Islet of Langerhans (tissue), 1 donor: Measurements from ENCODE around the gene TTLL4.

Source experiments
- FAIRE-seq: peaks from one replicate; lab custom pipeline; 2011; peaks lifted over from hg19 to GRCh38; lab: Jason Lieb, UNC

The TTLL4 gene

GRCh38 chr2:218710687-218711549, at the start of gene TTLL4:
Gene TTLL4 (plus strand): TSS chr2:218710835. CDS start chr2:218737677, 26,842 bp downstream.
- FAIRE-seq = no peak

- no peak for FAIRE-seq
These were observed 48.3 kb upstream of the TTLL4 start for GRCh38 chr2:218662377-218662776.

GRCh38 chr2:218662827-218663226, 47.8 kb upstream of the TTLL4 start:
- FAIRE-seq = no peak

DNA sequence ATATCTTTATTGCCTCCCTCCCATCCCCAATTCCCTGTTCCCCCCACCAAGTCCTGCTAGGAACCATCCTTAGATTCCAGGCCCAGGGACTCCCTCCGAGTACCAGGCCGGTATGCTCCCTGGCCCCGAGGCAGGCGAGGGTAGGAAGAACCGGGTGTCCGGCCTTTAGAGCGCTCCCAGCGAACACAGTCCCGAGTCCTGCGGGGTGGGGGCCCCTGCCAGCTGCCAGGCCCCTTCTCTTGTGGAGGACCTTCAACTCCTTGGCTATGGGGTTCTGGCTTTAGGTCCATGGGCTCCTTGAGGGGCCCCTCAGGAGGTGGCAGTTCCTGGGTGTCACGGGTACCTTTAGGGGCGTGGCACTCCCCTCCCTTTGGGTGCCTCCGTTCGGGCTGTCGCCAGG, 46.7 kb upstream of the TTLL4 start:
- no peak for FAIRE-seq

DNA sequence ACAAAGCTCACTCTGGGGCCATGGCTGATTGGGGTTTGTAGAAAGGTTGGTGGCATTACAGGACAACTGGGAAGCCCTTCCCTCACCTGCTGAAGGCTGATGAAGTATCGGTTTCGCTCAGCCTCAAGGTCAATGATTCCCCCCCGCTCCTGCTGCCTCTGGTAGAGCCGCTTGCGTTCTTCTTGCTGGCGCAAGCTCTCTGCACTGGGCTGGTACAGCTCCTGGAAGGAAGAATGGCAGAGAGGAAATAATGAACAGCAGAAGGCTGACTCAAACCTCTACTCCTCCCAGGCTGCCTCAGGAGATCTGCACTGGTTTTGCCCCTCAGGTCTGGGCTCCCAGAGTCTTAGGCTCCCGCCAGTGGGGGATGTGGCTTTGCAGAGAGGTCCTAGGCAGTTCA, 46.0 kb upstream of the TTLL4 start:
- FAIRE-seq = no peak

GRCh38 chr2:218671097-218671653, 39.5 kb upstream of the TTLL4 start:
- FAIRE-seq = no peak

GRCh38 chr2:218671654-218672566, 38.7 kb upstream of the TTLL4 start, which contains the start of the genes RNF25 and STK36:
Gene RNF25 (minus strand): TSS chr2:218672002. CDS start chr2:218671970, 32 bp downstream.
Gene STK36 (plus strand): TSS chr2:218672086. CDS start chr2:218672830, 744 bp downstream.
- no peak for FAIRE-seq

- FAIRE-seq = no peak
These were observed 31.5 kb upstream of the TTLL4 start for GRCh38 chr2:218679119-218679518.

- no peak for FAIRE-seq
These were observed 30.6 kb upstream of the TTLL4 start for GRCh38 chr2:218680061-218680460.

GRCh38 chr2:218687400-218688060, 23.1 kb upstream of the TTLL4 start:
- FAIRE-seq = peak; percentile 53

DNA sequence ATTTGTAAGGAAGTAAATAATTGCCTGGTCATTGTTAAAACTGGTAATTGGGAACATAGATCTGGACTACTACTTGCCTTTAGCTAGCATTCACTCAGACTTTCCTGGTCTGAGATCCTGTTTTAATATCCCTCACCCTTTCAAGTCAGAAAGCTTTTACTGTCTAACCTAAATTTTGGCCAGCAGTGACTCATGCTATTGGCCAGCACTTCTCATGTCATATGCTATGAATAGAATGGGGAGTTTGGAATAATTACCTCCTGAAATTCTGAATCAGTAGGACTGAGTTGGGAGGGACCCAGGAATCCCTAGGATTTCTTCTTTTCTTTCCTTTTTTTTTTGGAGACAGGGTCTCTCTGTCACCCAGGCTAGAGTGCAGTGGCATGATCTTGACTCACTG, 19.4 kb upstream of the TTLL4 start:
- FAIRE-seq = no peak

DNA sequence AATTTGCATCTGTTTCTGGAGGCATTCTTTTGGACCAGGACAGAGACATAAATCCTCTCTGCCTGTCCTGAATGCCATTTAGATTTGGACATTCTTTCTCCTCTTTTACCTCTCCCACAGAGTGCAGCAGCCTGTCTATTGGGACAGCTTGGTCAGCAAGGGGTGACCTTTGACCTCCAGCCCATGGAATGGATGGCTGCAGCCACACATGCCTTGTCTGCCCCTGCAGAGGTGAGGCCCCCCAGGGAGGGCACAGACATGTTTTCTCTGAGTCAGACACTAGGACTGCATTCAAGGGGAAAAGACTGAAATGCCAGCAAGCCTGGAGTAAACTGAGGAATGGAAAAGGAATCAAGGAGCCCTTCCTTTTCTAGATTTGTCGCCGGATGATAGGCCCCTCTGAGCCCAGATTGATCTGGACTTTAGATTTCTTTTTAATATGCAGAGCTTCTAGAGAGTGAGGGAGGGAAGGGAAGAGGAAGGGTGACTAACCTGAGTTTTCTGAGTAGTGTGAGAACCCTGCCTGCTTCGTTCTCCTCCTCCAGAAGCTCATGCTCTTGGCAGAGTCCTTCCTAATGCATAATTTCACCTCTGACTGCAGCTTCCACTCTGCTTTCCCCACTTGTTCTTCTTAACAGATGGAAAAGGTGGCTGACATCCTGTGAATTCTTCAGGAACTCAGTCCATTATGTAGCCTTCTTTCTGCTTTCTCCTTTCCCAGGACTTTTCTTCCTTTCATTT, 16.1 kb upstream of the TTLL4 start:
- no peak for FAIRE-seq

GRCh38 chr2:218698885-218699284, 11.8 kb upstream of the TTLL4 start:
- no peak for FAIRE-seq

- FAIRE-seq = no peak
These were observed 8.8 kb upstream of the TTLL4 start for GRCh38 chr2:218701806-218702205.

DNA sequence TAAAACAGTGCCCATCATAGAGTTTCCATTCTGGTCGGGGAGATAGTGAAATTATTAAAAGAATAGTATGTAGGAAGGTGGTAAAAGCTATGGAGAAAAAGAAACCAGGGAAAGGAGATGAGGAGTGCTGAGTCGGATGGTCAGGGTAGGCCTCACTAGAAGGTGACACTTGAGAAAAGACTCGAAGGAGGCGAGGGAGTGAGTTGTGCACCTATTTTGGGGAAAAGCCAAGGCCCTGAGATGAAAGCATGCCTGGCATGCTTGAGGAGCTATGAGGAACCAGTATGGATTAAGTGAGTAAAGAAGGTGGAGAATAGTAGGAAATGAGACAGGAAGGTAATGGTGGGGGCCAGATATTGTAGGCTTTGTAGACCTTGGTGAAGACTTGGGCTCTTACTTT, 7.3 kb upstream of the TTLL4 start:
- no peak for FAIRE-seq

GRCh38 chr2:218708086-218708485, 2.5 kb upstream of the TTLL4 start:
- no peak for FAIRE-seq

DNA sequence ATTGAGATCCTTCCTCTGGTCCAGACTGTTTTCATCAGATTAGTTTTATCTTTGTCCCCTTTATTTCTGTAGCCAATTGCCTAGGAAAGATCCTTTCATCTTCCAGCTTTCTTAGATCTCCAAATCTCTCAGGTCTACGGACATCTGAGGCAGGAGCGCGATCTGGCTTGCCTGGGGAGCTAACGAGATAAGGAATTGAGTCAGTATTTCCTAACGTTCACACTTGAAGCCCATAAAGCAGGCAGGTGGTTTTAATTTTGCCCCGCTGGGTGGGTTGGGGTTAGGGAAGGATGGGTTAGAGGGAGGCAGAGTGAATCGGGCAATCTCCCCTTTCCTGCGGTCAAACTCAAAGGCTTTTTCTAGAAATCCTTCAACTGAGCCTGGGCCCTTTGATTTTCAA, 727 bp upstream of the TTLL4 start:
- no peak for FAIRE-seq

DNA sequence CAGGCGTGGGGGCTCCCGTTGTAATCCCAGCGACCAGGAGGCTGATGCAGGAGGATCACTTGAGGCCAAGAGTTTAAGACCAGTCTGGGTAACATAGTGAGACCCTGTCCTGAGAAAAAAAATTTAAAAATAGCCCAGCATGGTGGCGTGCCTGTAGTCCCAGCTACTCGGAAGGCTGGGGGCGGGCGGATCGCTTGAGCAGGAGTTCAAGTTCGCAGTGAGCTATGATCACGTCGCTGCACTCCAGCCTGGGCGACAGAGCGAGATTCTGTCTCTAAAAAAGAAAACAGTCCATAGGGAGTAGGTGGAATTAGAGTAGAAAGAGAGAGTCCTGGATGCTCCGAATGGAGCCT, 325 bp upstream of the TTLL4 start:
- FAIRE-seq = no peak

DNA sequence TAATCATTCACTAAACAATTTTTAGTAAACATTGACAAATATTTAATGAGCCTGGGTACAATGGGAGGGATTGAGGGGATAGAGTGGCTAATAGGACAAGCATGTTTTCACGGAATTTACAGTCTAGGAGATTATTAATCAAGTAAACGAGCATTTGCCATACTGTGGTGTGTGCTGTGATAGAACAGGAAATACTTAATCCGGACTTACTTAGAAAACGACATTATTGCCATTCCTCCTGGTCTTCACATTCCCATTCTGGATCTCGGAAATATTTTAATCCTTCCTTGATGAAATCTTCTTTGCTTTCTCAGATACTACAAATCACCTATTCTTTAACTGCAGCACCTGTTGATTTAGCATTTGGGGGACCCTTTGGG, 905 bp downstream of the TTLL4 start:
- FAIRE-seq = no peak

- no peak for FAIRE-seq
These were observed 3.3 kb downstream of the TTLL4 start for GRCh38 chr2:218713922-218714321.

DNA sequence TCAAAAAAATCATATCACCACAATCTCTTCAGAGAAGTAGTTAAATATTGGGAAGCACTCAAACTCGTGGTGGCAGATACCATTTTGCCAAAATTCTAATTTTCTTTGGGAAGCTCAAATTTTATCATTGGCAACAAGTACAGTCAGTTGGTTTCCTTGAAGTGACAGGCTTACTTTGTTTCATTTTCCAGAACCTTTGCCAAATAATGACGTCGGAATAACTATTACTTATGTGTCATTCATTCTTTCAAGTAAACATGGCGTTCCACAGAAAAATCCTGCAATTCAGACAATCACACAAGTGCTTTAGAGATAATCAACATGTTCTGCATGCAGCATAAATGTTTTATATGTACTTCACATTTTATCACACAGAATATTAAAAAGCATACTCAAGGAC, 5.4 kb downstream of the TTLL4 start:
- no peak for FAIRE-seq

GRCh38 chr2:218717262-218717661, 6.6 kb downstream of the TTLL4 start:
- FAIRE-seq = no peak
